Measurements from ENCODE around the gene FBH1.
A peak's percentile ranks its signal among the peaks of the same experiment; 100 is the strongest.
"Not testable (repeated sequence)": the region's sequence is repeated elsewhere in the genome, so short reads cannot be mapped to it uniquely, and the experiment has no call there.

Gene FBH1

GRCh38 chr10:5869156-5869555, 20.9 kb upstream of the FBH1 start:
- intact Hi-C loops (cut with DNase I), result no loop called here
- DNase-seq, result peak in 1 of 42 donors; percentile 15

- peak in 3 of 42 donors; percentile 8 to 25 (median 21) for DNase-seq
Measured at GRCh38 chr10:5871596-5871995, 18.4 kb upstream of the FBH1 start.

GRCh38 chr10:5873515-5873995, 16.5 kb upstream of the FBH1 start:
- intact Hi-C loops (cut with DNase I), result loop anchor here (2.0 kb wide), 1 partner anchor 61 kb away; the partner anchor contains the start of gene GDI2

More at GRCh38 chr10:5871596-5871995, 18.4 kb upstream of the FBH1 start:
- intact Hi-C loops (cut with DNase I), result no loop called here

GRCh38 chr10:5876181-5876768, 13.8 kb upstream of the FBH1 start:
- peak in 17 of 42 donors; percentile 18 to 70 (median 38) for DNase-seq
- intact Hi-C loops (cut with DNase I), result no loop called here

More at GRCh38 chr10:5873515-5873995, 16.5 kb upstream of the FBH1 start:
- peak in 41 of 42 donors; percentile 23 to 92 (median 73) for DNase-seq

- intact Hi-C loops (cut with DNase I), result not testable (repeated sequence)
- peak in 2 of 42 donors; percentile 21 to 22 for DNase-seq
Measured at GRCh38 chr10:5877041-5877440, 13.0 kb upstream of the FBH1 start.

GRCh38 chr10:5882961-5883360, 7.1 kb upstream of the FBH1 start:
- peak in 2 of 42 donors; percentile 13 to 26 for DNase-seq
- intact Hi-C loops (cut with DNase I), result no loop called here

GRCh38 chr10:5885619-5886018, 4.4 kb upstream of the FBH1 start:
- no peak for DNase-seq
- intact Hi-C loops (cut with DNase I), result loop anchor here (5.0 kb wide), 2 partner anchors 73 to 198 kb away; partner anchors contain the start of gene GDI2

GRCh38 chr10:5887029-5887428, 3.0 kb upstream of the FBH1 start:
- intact Hi-C loops (cut with DNase I), result loop anchor here (5.0 kb wide), 2 partner anchors 75 to 200 kb away; partner anchors contain the start of gene GDI2
- DNase-seq, result no peak

GRCh38 chr10:5887641-5888040, 2.4 kb upstream of the FBH1 start:
- peak in 2 of 42 donors; percentile 9 to 22 for DNase-seq
- intact Hi-C loops (cut with DNase I), result loop anchor here (5.0 kb wide), 2 partner anchors 75 to 200 kb away; partner anchors contain the start of gene GDI2

- intact Hi-C loops (cut with DNase I), result loop anchor here (5.0 kb wide), 2 partner anchors 76 to 201 kb away; partner anchors contain the start of gene GDI2
- peak in 24 of 42 donors; percentile 17 to 77 (median 41) for DNase-seq
Measured at GRCh38 chr10:5888351-5888750, 1.7 kb upstream of the FBH1 start.

- intact Hi-C loops (cut with DNase I), result loop anchor here (5.0 kb wide), 2 partner anchors 77 to 202 kb away; partner anchors contain the start of gene GDI2
Measured at GRCh38 chr10:5888843-5889623, 1.0 kb upstream of the FBH1 start.

GRCh38 chr10:5890452-5890915, 441 bp downstream of the FBH1 start:
- peak in 4 of 42 donors; percentile 25 to 43 (median 36) for DNase-seq
- intact Hi-C loops (cut with DNase I), result no loop called here

More at GRCh38 chr10:5888843-5889623, 1.0 kb upstream of the FBH1 start:
- peak in 23 of 42 donors; percentile 9 to 55 (median 23) for DNase-seq

GRCh38 chr10:5891009-5891408, 966 bp downstream of the FBH1 start:
- intact Hi-C loops (cut with DNase I), result no loop called here
- peak in 2 of 42 donors; percentile 16 to 18 for DNase-seq

GRCh38 chr10:5892007-5892406, 2.0 kb downstream of the FBH1 start:
- intact Hi-C loops (cut with DNase I), result no loop called here

GRCh38 chr10:5893321-5893720, 3.3 kb downstream of the FBH1 start:
- intact Hi-C loops (cut with DNase I), result no loop called here
- DNase-seq, result no peak

More at GRCh38 chr10:5892007-5892406, 2.0 kb downstream of the FBH1 start:
- DNase-seq, result peak in 2 of 42 donors; percentile 12 to 19

GRCh38 chr10:5894403-5894802, 4.4 kb downstream of the FBH1 start:
- DNase-seq, result no peak
- intact Hi-C loops (cut with DNase I), result no loop called here

- intact Hi-C loops (cut with DNase I), result no loop called here
- peak in 1 of 42 donors; percentile 15 for DNase-seq
Measured at GRCh38 chr10:5894873-5895272, 4.8 kb downstream of the FBH1 start.

- DNase-seq, result no peak
- intact Hi-C loops (cut with DNase I), result no loop called here
Measured at GRCh38 chr10:5895365-5895764, 5.3 kb downstream of the FBH1 start.

- peak in 1 of 42 donors; percentile 19 for DNase-seq
- intact Hi-C loops (cut with DNase I), result no loop called here
Measured at GRCh38 chr10:5895804-5896203, 5.8 kb downstream of the FBH1 start.
